Tibial nerve (tissue), 4 donors: Measurements from ENCODE around the gene TCERG1. TPM values are rescaled to one million over a fixed set of nuclear protein-coding genes. Genes with fewer than 3 reads are reported as not detected.
A peak's percentile ranks its signal among the peaks of the same experiment; 100 is the strongest.

Experiments
- DNase-seq, 2 donors: peaks; one replicate each; pipeline ENCODE4 v3.0.0-alpha.2; 2019; ENCODE audit warnings: low spot score in 2 of 2
- H3K27ac ChIP-seq, 4 donors: fragments of 200-600 bp; sonication (generic) in 3 of 4; one replicate each; pipeline ENCODE4 v1.5.1; 2017 to 2019; ENCODE audit warnings: mild to moderate bottlenecking in 1 of 4
- H3K27me3 ChIP-seq, 2 donors: fragments of 200-600 bp; sonication (generic) in 1 of 2; one replicate each; pipeline versions ENCODE4 v1.5.1 to v1.6.0; 2017 to 2019
- H3K36me3 ChIP-seq, 3 donors: fragments of 200-600 bp; sonication (generic); one replicate each; pipeline ENCODE4 v1.5.1; 2018 to 2019
- H3K4me1 ChIP-seq, 4 donors: fragments of 200-600 bp; sonication (generic) in 3 of 4; one replicate each; pipeline ENCODE4 v1.5.1; 2017 to 2019
- H3K4me3 ChIP-seq, 4 donors: fragments of 200-600 bp; sonication (generic) in 3 of 4; one replicate each; pipeline ENCODE4 v1.5.1; 2017 to 2019; ENCODE audit warnings: mild to moderate bottlenecking in 1 of 4, moderate library complexity in 1 of 4
- H3K9me3 ChIP-seq, 4 donors: fragments of 200-600 bp; sonication (generic) in 3 of 4; one replicate each; pipeline ENCODE4 v1.5.1; 2017 to 2019
- EP300 ChIP-seq, 2 donors: sonication (generic); formaldehyde crosslinking; IDR thresholded peaks; one replicate each; pipeline ENCODE4 v1.6.1; 2017; ENCODE audit warnings: antibody characterized with exemption in 2 of 2, mild to moderate bottlenecking in 1 of 2
- POLR2A ChIP-seq, 2 donors: fragments of 450-650 bp; IDR thresholded peaks; one replicate each; pipeline ENCODE4 v1.6.1; 2017; ENCODE audit warnings: antibody characterized with exemption in 2 of 2, mild to moderate bottlenecking in 2 of 2, moderate library complexity in 2 of 2
- WGBS, 2 donors: methylation state at CpG; one replicate each; pipeline ENCODE4 v1.1.5; 2018; 5-methylcytosine and 5-hydroxymethylcytosine counted together
- total RNA-seq, 4 donors: library from RNA; depleted of rRNA; stranded (reverse); fragments of >200 nt; gene quantifications; one replicate each; pipeline ENCODE4 v1.1.0, GENCODE V29; 2016
- TF ChIP-seq, protein P1 (sequence below), 5 experiments: fragments of 200-600 bp in 3 of 5; fragments of 450-650 bp in 2 of 5; sonication (generic) in 3 of 5; IDR thresholded peaks; one replicate each; pipeline ENCODE4 v1.5.1; 2016 to 2019; ENCODE audit warnings: antibody characterized with exemption in 5 of 5, mild to moderate bottlenecking in 3 of 5, moderate library complexity in 2 of 5

Gene TCERG1
- total RNA-seq, 4 donors from 2014 or later, result 52.2 to 108 (median 71.9) TPM

DNA sequence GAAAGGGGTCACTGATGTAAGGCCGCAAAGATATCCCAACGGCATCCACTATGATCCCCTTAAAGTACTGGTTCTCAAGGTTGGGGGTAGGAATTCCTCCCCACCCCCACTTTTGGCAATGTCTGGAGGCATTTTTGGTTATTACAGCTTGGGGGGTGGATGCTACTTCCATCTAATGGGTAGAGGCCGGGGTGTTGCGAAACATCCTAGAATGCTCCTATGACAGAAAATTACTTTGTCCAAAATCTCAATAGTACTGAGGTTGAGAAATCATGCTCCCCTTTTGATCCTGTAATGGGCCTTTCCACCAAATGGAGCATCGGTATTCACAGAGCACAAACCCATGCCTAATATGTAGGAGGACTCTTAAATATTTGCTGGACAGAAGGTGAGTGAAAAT lies 20.8 kb upstream of the TCERG1 start:
- WGBS, 2 donors, result 68 to 80% methylated on average over 5 of the region's 5 CpGs

DNA sequence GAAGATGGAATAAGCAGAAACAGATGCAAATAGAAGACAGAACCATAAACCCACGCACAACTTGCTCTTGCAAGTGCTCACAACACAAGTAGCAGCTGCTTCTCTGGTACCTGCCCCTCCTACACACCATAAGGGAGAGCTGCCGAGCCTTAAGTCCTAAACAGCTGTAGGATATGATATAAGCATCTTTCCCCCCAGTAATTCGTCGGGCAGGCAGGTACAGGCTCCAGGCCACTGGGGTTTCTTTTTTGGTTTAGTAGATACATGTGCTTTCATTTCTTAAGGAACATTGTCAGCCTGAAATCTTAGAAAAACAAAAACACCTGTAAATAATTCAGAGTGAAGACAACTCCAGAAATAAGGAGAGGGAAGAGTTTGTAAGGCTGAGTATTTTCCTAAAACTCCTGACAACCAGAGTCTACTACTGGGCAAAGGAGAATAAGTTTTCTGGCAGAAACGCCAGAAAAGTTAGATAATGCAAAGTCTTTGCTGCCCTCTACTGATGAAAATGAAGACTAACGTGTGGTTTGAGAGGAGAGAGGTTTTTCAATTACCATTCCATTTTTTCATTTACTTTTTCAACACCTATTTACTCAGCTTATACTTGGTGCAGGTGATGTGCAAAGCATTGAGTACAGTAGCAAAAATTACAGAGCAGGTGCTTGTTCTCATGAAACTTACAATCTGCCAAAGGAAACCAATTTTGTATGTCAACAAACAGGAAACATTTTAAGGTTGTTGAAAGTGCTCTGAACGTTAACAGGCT lies 20.1 kb upstream of the TCERG1 start:
- Histone ChIP-seq H3K9me3 (no peaks in the 10 kb centered on the region), H3K27ac (no peak overlapping the region), H3K4me3 (no peak overlapping the region), H3K4me1 (peaks cover 0 to 6% (median 3%) of the 10 kb centered on the region in 4 donors), H3K27me3 (peaks cover 0 to 5% of the 10 kb centered on the region in 2 donors), H3K36me3 (no peaks in the 10 kb centered on the region)
- TF ChIP-seq POLR2A (IDR thresholded peaks at IDR 0.05) (no peak), EP300 (IDR thresholded peaks at IDR 0.05) (no peak)
- TF ChIP-seq, protein P1, sequence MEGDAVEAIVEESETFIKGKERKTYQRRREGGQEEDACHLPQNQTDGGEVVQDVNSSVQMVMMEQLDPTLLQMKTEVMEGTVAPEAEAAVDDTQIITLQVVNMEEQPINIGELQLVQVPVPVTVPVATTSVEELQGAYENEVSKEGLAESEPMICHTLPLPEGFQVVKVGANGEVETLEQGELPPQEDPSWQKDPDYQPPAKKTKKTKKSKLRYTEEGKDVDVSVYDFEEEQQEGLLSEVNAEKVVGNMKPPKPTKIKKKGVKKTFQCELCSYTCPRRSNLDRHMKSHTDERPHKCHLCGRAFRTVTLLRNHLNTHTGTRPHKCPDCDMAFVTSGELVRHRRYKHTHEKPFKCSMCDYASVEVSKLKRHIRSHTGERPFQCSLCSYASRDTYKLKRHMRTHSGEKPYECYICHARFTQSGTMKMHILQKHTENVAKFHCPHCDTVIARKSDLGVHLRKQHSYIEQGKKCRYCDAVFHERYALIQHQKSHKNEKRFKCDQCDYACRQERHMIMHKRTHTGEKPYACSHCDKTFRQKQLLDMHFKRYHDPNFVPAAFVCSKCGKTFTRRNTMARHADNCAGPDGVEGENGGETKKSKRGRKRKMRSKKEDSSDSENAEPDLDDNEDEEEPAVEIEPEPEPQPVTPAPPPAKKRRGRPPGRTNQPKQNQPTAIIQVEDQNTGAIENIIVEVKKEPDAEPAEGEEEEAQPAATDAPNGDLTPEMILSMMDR (IDR thresholded peaks at IDR 0.05), result peak; percentile 44 to 65 (median 58)
- DNase-seq, result no peak
- 33% methylated on average over 7 of the region's 7 CpGs for WGBS, 2 donors

More for the DNA sequence above, 20.8 kb upstream of the TCERG1 start:
- Histone ChIP-seq H3K4me3 (no peak overlapping the region), H3K27me3 (peaks cover 0 to 5% of the 10 kb centered on the region in 2 donors), H3K36me3 (no peaks in the 10 kb centered on the region), H3K9me3 (no peaks in the 10 kb centered on the region), H3K4me1 (peaks cover 0 to 6% (median 3%) of the 10 kb centered on the region in 4 donors), H3K27ac (no peak overlapping the region)
- TF ChIP-seq, protein P1 (IDR thresholded peaks at IDR 0.05), result no peak
- TF ChIP-seq EP300 (IDR thresholded peaks at IDR 0.05) (no peak), POLR2A (IDR thresholded peaks at IDR 0.05) (no peak)
- no peak for DNase-seq

DNA sequence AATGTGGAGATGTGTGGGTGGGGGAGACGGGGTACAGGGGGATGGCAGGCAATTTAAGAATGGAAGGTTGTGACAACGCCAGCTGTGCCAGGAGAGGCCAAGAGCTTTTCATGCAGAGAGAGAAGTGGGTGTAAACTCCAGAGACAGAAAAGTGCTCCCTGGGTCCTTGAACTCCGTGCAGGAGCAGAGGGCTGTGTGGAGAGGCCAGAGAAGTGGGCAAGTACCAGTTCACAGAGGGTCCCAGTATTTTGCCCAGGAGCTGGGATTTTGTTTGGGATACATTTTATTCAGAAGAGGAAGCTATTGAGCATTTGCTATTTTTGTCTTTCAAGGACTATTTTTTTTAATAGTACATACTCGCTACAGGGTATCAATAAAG lies 19.5 kb upstream of the TCERG1 start:
- no peaks in the 10 kb centered on the region for H3K9me3 ChIP-seq
- peaks cover 0 to 6% (median 3%) of the 10 kb centered on the region in 4 donors for H3K4me1 ChIP-seq
- no peak for DNase-seq
- no peak overlapping the region for H3K27ac ChIP-seq
- peaks cover 0 to 5% of the 10 kb centered on the region in 2 donors for H3K27me3 ChIP-seq
- TF ChIP-seq EP300 (IDR thresholded peaks at IDR 0.05), result no peak
- TF ChIP-seq, protein P1 (IDR thresholded peaks at IDR 0.05), result no peak
- TF ChIP-seq POLR2A (IDR thresholded peaks at IDR 0.05), result no peak
- no peak overlapping the region for H3K4me3 ChIP-seq
- no peaks in the 10 kb centered on the region for H3K36me3 ChIP-seq
- 36 to 40% methylated on average over 4 of the region's 4 CpGs for WGBS, 2 donors

DNA sequence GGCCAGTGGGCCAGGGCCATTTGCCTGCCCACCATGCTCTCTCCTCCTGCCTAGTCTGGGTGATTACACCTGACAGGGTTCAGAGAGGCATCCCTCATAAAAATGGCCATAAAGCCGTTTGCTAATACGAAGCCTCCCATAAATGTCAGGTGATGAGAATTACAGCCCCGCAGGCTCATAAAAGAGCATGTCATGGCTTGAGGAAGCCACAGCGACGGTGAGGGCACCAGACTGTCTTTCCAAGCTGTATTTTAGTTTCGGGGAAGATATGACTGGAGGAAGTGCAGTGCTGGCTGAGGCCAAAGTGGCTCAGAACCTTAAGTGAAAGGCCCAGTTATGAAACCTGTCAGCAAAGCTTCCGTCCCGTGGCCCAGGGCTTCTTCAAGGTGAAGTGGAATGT lies 18.5 kb upstream of the TCERG1 start:
- TF ChIP-seq POLR2A (IDR thresholded peaks at IDR 0.05) (no peak), EP300 (IDR thresholded peaks at IDR 0.05) (no peak)
- TF ChIP-seq, protein P1 (IDR thresholded peaks at IDR 0.05), result no peak
- DNase-seq, result no peak

DNA sequence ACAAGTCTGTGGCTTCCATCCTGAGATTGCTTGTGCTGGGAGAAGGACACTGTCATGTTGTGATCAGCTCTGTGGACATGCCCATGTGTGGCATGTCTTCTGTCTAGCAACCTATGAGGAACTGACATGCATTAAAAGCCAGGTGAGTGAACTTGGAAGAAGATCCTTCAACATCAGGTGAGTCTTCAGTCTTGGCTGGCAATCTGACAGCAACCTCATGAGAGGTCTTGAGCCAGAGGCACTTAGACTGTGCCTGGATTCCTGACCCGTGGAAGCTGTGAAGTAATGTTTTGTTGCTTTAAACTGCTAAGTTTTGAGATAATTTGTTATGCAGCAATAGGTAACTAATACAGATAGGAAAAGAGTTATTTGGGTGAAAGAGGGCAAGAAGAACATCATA lies 6.8 kb upstream of the TCERG1 start:
- no peak for TF ChIP-seq POLR2A (IDR thresholded peaks at IDR 0.05)
- TF ChIP-seq, protein P1 (IDR thresholded peaks at IDR 0.05), result no peak
- no peak for TF ChIP-seq EP300 (IDR thresholded peaks at IDR 0.05)
- H3K9me3 ChIP-seq, result no peaks in the 10 kb centered on the region
- no peak overlapping the region for H3K4me3 ChIP-seq
- no peaks in the 10 kb centered on the region for H3K4me1 ChIP-seq
- 71 to 96% methylated on average over 1 of the region's 1 CpG for WGBS, 2 donors
- no peak for DNase-seq
- H3K36me3 ChIP-seq, result no peaks in the 10 kb centered on the region
- no peak overlapping the region for H3K27ac ChIP-seq
- peaks cover 0 to 22% of the 10 kb centered on the region in 2 donors for H3K27me3 ChIP-seq

More for the DNA sequence above, 18.5 kb upstream of the TCERG1 start:
- no peaks in the 10 kb centered on the region for H3K36me3 ChIP-seq
- H3K9me3 ChIP-seq, result no peaks in the 10 kb centered on the region
- H3K4me1 ChIP-seq, result peaks cover 0 to 6% (median 3%) of the 10 kb centered on the region in 4 donors
- peaks cover 0 to 8% of the 10 kb centered on the region in 2 donors for H3K27me3 ChIP-seq
- no peak overlapping the region for H3K4me3 ChIP-seq
- WGBS, 2 donors, result 13 to 21% methylated on average over 6 to 8 of the region's 8 CpGs
- H3K27ac ChIP-seq, result no peak overlapping the region
